Iris pigment epithelial cell (primary cell): Measurements from ENCODE around the gene LTBP4.

Source experiments
- DNase-seq: peaks from one replicate; pipeline ENCODE4 v3.0.0-alpha.2; 2011; ENCODE audit warnings: low read depth

The LTBP4 gene

GRCh38 chr19:40596608-40597328 lies 4.4 kb upstream of the LTBP4 start:
- peak; percentile 65 for DNase-seq

- no peak for DNase-seq
Observed at GRCh38 chr19:40597329-40597838, 3.8 kb upstream of the LTBP4 start.

- DNase-seq: peak; percentile 82
Observed at GRCh38 chr19:40598121-40598917, 2.9 kb upstream of the LTBP4 start.

GRCh38 chr19:40598918-40599307 lies 2.3 kb upstream of the LTBP4 start:
- no peak for DNase-seq

- DNase-seq: no peak
Observed at GRCh38 chr19:40599331-40599901, 1.8 kb upstream of the LTBP4 start.

- no peak for DNase-seq
Observed at GRCh38 chr19:40599902-40600569, 1.1 kb upstream of the LTBP4 start.

- DNase-seq: no peak
Observed at GRCh38 chr19:40600570-40601133, 517 bp upstream of the LTBP4 start.

- DNase-seq: no peak
Observed at GRCh38 chr19:40603071-40603388, 1.9 kb downstream of the LTBP4 start.

- DNase-seq: peak; percentile 95
Observed at GRCh38 chr19:40603389-40604170, 2.4 kb downstream of the LTBP4 start.

- DNase-seq: no peak
Observed at GRCh38 chr19:40604171-40604646, 3.0 kb downstream of the LTBP4 start.

GRCh38 chr19:40604647-40605215 lies 3.6 kb downstream of the LTBP4 start:
- no peak for DNase-seq

- peak; percentile 70 for DNase-seq
Observed at GRCh38 chr19:40605216-40605971, 4.2 kb downstream of the LTBP4 start.

GRCh38 chr19:40607311-40608239 lies 6.4 kb downstream of the LTBP4 start:
- DNase-seq: no peak

GRCh38 chr19:40608240-40608621 lies 7.1 kb downstream of the LTBP4 start:
- DNase-seq: no peak

GRCh38 chr19:40608957-40609356 lies 7.8 kb downstream of the LTBP4 start:
- DNase-seq: no peak

GRCh38 chr19:40609561-40610395 lies 8.6 kb downstream of the LTBP4 start:
- DNase-seq: peak; percentile 85

- no peak for DNase-seq
Observed at GRCh38 chr19:40610396-40611064, 9.4 kb downstream of the LTBP4 start.

GRCh38 chr19:40611096-40611495 lies 9.9 kb downstream of the LTBP4 start:
- DNase-seq: no peak
